Activated naive CD4-positive, alpha-beta T cell treated with anti-CD3 and anti-CD28 coated beads, Interleukin-2, amount 50 U/mL, for 16 hours (primary cell): ENCODE data around the gene MLLT1.
A peak's percentile ranks its signal among the peaks of the same experiment; 100 is the strongest.

Experiments
- DNase-seq: peaks from one replicate; pipeline ENCODE4 v3.0.0-alpha.2; 2020

MLLT1 gene

GRCh38 chr19:6204866-6205723 lies 74.7 kb downstream of the MLLT1 start:
- no peak for DNase-seq

GRCh38 chr19:6204212-6204611 lies 75.6 kb downstream of the MLLT1 start:
- DNase-seq, result no peak

- DNase-seq, result peak; percentile 99
Observed at GRCh38 chr19:6199240-6199994, 80.4 kb downstream of the MLLT1 start.

GRCh38 chr19:6198896-6199239 lies 80.9 kb downstream of the MLLT1 start:
- DNase-seq, result no peak

- DNase-seq, result no peak
Observed at GRCh38 chr19:6196361-6196760, 83.4 kb downstream of the MLLT1 start.

GRCh38 chr19:6188811-6189210 lies 91.0 kb downstream of the MLLT1 start:
- no peak for DNase-seq

- no peak for DNase-seq
Observed at GRCh38 chr19:6187374-6187773, 92.4 kb downstream of the MLLT1 start.

- no peak for DNase-seq
Observed at GRCh38 chr19:6185835-6186834, 93.6 kb downstream of the MLLT1 start.

- DNase-seq, result no peak
Observed at GRCh38 chr19:6185093-6185834, 94.5 kb downstream of the MLLT1 start.

- no peak for DNase-seq
Observed at GRCh38 chr19:6181119-6181518, 98.7 kb downstream of the MLLT1 start.

GRCh38 chr19:6173190-6173589 lies 106.6 kb downstream of the MLLT1 start:
- no peak for DNase-seq

- DNase-seq, result no peak
Observed at GRCh38 chr19:6172074-6172863, 107.5 kb downstream of the MLLT1 start.

GRCh38 chr19:6167115-6167514 lies 112.7 kb downstream of the MLLT1 start:
- no peak for DNase-seq

- no peak for DNase-seq
Observed at GRCh38 chr19:6164906-6165531, 114.8 kb downstream of the MLLT1 start.

- DNase-seq, result peak; percentile 25
Observed at GRCh38 chr19:6161271-6161850, 118.4 kb downstream of the MLLT1 start.
